DOHH2 (cell line): ENCODE data around the gene DENND1A.

Experiments used
- H3F3A ChIP-seq: fragments of 200-600 bp; sonication (generic), shearing (Covaris generic); 2 replicates; pipeline ENCODE4 v1.6.0; 2016; ENCODE audit warnings: antibody characterized with exemption, mild to moderate bottlenecking; ENCODE audit not compliant: control insufficient read depth, insufficient read depth
- H3K27ac ChIP-seq: fragments of 200-600 bp; sonication (generic); 2 replicates; pipeline ENCODE4 v1.5.1; 2014; ENCODE audit warnings: low read depth, mild to moderate bottlenecking, low read length, moderate library complexity
- H3K27me3 ChIP-seq: fragments of 200-600 bp; sonication (generic); 2 replicates; pipeline ENCODE4 v1.6.1; 2014; ENCODE audit warnings: mild to moderate bottlenecking, low read length, mixed read lengths; ENCODE audit not compliant: control insufficient read depth
- H3K36me3 ChIP-seq: fragments of 200-600 bp; sonication (generic); 2 replicates; pipeline ENCODE4 v1.6.1; 2014; ENCODE audit warnings: mild to moderate bottlenecking, low read length, moderate library complexity, mixed read lengths; ENCODE audit not compliant: control insufficient read depth
- H3K4me1 ChIP-seq: fragments of 200-600 bp; sonication (generic); 2 replicates; pipeline ENCODE4 v1.6.1; 2014; ENCODE audit warnings: mild to moderate bottlenecking, low read length, mixed read lengths; ENCODE audit not compliant: control insufficient read depth
- H3K4me2 ChIP-seq: fragments of 200-600 bp; sonication (generic); 2 replicates; pipeline ENCODE4 v1.6.0; 2014; ENCODE audit warnings: mild to moderate bottlenecking, low read length, moderate library complexity
- H3K4me3 ChIP-seq: fragments of 200-600 bp; sonication (generic); 2 replicates; pipeline ENCODE4 v1.5.1; 2014; ENCODE audit warnings: mild to moderate bottlenecking, low read length, mixed read lengths
- H3K79me2 ChIP-seq: fragments of 200-600 bp; sonication (generic); 2 replicates; pipeline ENCODE4 v1.6.1; 2014; ENCODE audit warnings: mild to moderate bottlenecking, low read length, mixed read lengths; ENCODE audit not compliant: control insufficient read depth
- H3K9me2 ChIP-seq: fragments of 200-600 bp; sonication (generic); replicated peaks from 2 replicates; pipeline ENCODE4 v1.6.1; 2014; ENCODE audit warnings: mild to moderate bottlenecking, low read length, mixed read lengths; ENCODE audit not compliant: control insufficient read depth
- H3K9me3 ChIP-seq: fragments of 200-600 bp; sonication (generic); 2 replicates; pipeline ENCODE4 v1.6.1; 2014; ENCODE audit warnings: antibody characterized with exemption, low read length, mixed read lengths; ENCODE audit not compliant: control insufficient read depth, insufficient read depth
- H4K20me1 ChIP-seq: fragments of 200-600 bp; sonication (generic); 2 replicates; pipeline ENCODE4 v1.6.0; 2014; ENCODE audit warnings: low read depth, mild to moderate bottlenecking, antibody characterized with exemption, low read length, moderate library complexity; ENCODE audit not compliant: control insufficient read depth, insufficient read depth
- EZH2phosphoT487 ChIP-seq: fragments of 200-600 bp; sonication (generic); IDR thresholded peaks from 2 replicates; pipeline ENCODE4 v1.6.1; 2017; ENCODE audit warnings: borderline replicate concordance, mild to moderate bottlenecking, antibody characterized with exemption, low read length, moderate library complexity, mixed read lengths
- TF ChIP-seq, protein P1 (sequence below): fragments of 200-600 bp; sonication (generic); IDR thresholded peaks from one replicate; pipeline ENCODE4 v1.5.1; 2014; ENCODE audit warnings: antibody characterized with exemption, mild to moderate bottlenecking, low read depth, low read length; ENCODE audit not compliant: poor library complexity, severe bottlenecking

The DENND1A gene

DNA sequence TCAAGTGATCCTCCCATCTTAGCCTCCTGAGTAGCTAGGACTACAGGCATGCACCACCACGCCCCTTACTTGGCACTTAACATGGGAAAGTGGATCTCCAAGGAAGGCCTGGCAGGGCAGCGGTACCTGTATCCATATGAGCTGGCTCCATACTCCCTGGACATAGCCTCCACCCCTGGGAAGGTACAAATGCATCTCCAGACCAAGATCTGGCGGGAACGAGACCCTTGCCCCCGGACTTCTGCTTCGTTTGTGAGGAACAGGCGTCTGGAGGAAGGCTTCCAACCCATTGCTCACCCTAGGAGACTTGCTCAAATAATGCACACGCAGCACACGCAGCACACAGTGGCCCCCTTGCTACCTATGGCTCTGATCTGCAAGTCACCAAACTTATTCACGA is 518.7 kb downstream of the DENND1A start:
- Histone ChIP-seq H3F3A (no peaks in the 10 kb centered on the region), H3K27ac (no peak overlapping the region), H4K20me1 (no peaks in the 10 kb centered on the region), H3K27me3 (no peaks in the 10 kb centered on the region), H3K9me3 (no peaks in the 10 kb centered on the region), H3K79me2 (no peaks in the 10 kb centered on the region), H3K4me1 (no peaks in the 10 kb centered on the region), H3K9me2 (no peaks in the 10 kb centered on the region), H3K4me3 (no peak overlapping the region), H3K4me2 (no peak overlapping the region), H3K36me3 (no peaks in the 10 kb centered on the region)
- TF ChIP-seq EZH2phosphoT487 = no peak
- TF ChIP-seq, protein P1, sequence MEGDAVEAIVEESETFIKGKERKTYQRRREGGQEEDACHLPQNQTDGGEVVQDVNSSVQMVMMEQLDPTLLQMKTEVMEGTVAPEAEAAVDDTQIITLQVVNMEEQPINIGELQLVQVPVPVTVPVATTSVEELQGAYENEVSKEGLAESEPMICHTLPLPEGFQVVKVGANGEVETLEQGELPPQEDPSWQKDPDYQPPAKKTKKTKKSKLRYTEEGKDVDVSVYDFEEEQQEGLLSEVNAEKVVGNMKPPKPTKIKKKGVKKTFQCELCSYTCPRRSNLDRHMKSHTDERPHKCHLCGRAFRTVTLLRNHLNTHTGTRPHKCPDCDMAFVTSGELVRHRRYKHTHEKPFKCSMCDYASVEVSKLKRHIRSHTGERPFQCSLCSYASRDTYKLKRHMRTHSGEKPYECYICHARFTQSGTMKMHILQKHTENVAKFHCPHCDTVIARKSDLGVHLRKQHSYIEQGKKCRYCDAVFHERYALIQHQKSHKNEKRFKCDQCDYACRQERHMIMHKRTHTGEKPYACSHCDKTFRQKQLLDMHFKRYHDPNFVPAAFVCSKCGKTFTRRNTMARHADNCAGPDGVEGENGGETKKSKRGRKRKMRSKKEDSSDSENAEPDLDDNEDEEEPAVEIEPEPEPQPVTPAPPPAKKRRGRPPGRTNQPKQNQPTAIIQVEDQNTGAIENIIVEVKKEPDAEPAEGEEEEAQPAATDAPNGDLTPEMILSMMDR = no peak

- Histone ChIP-seq H3K9me2 (no peaks in the 10 kb centered on the region), H3K27ac (no peak overlapping the region), H3K4me3 (no peak overlapping the region), H3K79me2 (no peaks in the 10 kb centered on the region), H3F3A (no peaks in the 10 kb centered on the region), H3K4me1 (no peaks in the 10 kb centered on the region), H3K27me3 (no peaks in the 10 kb centered on the region), H4K20me1 (no peaks in the 10 kb centered on the region), H3K4me2 (no peak overlapping the region), H3K36me3 (no peaks in the 10 kb centered on the region), H3K9me3 (no peaks in the 10 kb centered on the region)
- no peak for TF ChIP-seq EZH2phosphoT487
- TF ChIP-seq, protein P1 = no peak
These were observed 519.5 kb downstream of the DENND1A start for GRCh38 chr9:123410281-123410910.

- Histone ChIP-seq H3K27ac (no peak overlapping the region), H3K4me3 (no peak overlapping the region), H3K36me3 (no peaks in the 10 kb centered on the region), H3K79me2 (no peaks in the 10 kb centered on the region), H3K27me3 (no peaks in the 10 kb centered on the region), H3F3A (no peaks in the 10 kb centered on the region), H3K9me3 (no peaks in the 10 kb centered on the region), H3K4me1 (no peaks in the 10 kb centered on the region), H3K9me2 (no peaks in the 10 kb centered on the region), H4K20me1 (no peaks in the 10 kb centered on the region), H3K4me2 (no peak overlapping the region)
- TF ChIP-seq, protein P1 = no peak
- no peak for TF ChIP-seq EZH2phosphoT487
These were observed 521.3 kb downstream of the DENND1A start for GRCh38 chr9:123408313-123409262.
